ENCODE data around the gene NR2E3. TPM values are rescaled to one million over a fixed set of nuclear protein-coding genes. Genes with fewer than 3 reads are reported as not detected.

NR2E3 gene
- total and polyA plus RNA-seq, 5 donors from 2014 or later = 0.10 to 0.32 TPM; not detected in 3

GRCh38 chr15:71806452-71806931, 3.9 kb upstream of the NR2E3 start:
- H3K27me3 Mint-ChIP-seq = peaks cover 6% of the 10 kb centered on the region
- H3K36me3 ChIP-seq (ENCODE audit: control insufficient read depth, insufficient read depth, low read length) = no peaks in the 10 kb centered on the region
- H3K9me3 Mint-ChIP-seq = no peaks in the 10 kb centered on the region
- no peak for DNase-seq
- H3K4me1 Mint-ChIP-seq = no peaks in the 10 kb centered on the region
- H3K4me1 ChIP-seq (ENCODE audit: control insufficient read depth, insufficient read depth, low read length, poor library complexity, severe bottlenecking) = no peaks in the 10 kb centered on the region
- H3K27me3 ChIP-seq (ENCODE audit: control insufficient read depth, insufficient read depth, low read length) = no peaks in the 10 kb centered on the region
- H3K4me3 ChIP-seq (ENCODE audit: low read depth, low read length) = no peak overlapping the region
- H3K27ac ChIP-seq (ENCODE audit: insufficient read depth, low read length, poor library complexity, severe bottlenecking) = no peak overlapping the region
- H3K4me3 Mint-ChIP-seq = no peak overlapping the region
- H3K9me3 ChIP-seq (ENCODE audit: control insufficient read depth in 2 of 2, low read length in 2 of 2) = no peaks in the 10 kb centered on the region
- H3K27ac Mint-ChIP-seq = no peak overlapping the region
- no peak for ATAC-seq (ENCODE audit: low read depth in 2 of 2)
- no peaks in the 10 kb centered on the region for H3K36me3 Mint-ChIP-seq

GRCh38 chr15:71807125-71807629, 3.2 kb upstream of the NR2E3 start:
- no peaks in the 10 kb centered on the region for H3K36me3 Mint-ChIP-seq
- DNase-seq (no peak), ATAC-seq (ENCODE audit: low read depth in 2 of 2) (no peak)
- Histone ChIP-seq H3K27me3 (ENCODE audit: control insufficient read depth, insufficient read depth, low read length) (no peaks in the 10 kb centered on the region), H3K27ac (ENCODE audit: insufficient read depth, low read length, poor library complexity, severe bottlenecking) (no peak overlapping the region), H3K36me3 (ENCODE audit: control insufficient read depth, insufficient read depth, low read length) (no peaks in the 10 kb centered on the region), H3K9me3 (ENCODE audit: control insufficient read depth in 2 of 2, low read length in 2 of 2) (no peaks in the 10 kb centered on the region), H3K4me3 (ENCODE audit: low read depth, low read length) (no peak overlapping the region), H3K4me1 (ENCODE audit: control insufficient read depth, insufficient read depth, low read length, poor library complexity, severe bottlenecking) (no peaks in the 10 kb centered on the region)
- no peak overlapping the region for H3K27ac Mint-ChIP-seq
- H3K9me3 Mint-ChIP-seq = no peaks in the 10 kb centered on the region
- no peak overlapping the region for H3K4me3 Mint-ChIP-seq
- peaks cover 5% of the 10 kb centered on the region for H3K27me3 Mint-ChIP-seq
- no peaks in the 10 kb centered on the region for H3K4me1 Mint-ChIP-seq

GRCh38 chr15:71807691-71808091, 2.7 kb upstream of the NR2E3 start:
- Mint-ChIP-seq H3K9me3 (no peaks in the 10 kb centered on the region), H3K4me3 (no peak overlapping the region), H3K27ac (no peak overlapping the region), H3K36me3 (no peaks in the 10 kb centered on the region), H3K27me3 (peaks cover 3% of the 10 kb centered on the region), H3K4me1 (no peaks in the 10 kb centered on the region)
- Histone ChIP-seq H3K4me1 (ENCODE audit: control insufficient read depth, insufficient read depth, low read length, poor library complexity, severe bottlenecking) (no peaks in the 10 kb centered on the region), H3K9me3 (ENCODE audit: control insufficient read depth in 2 of 2, low read length in 2 of 2) (no peaks in the 10 kb centered on the region), H3K27ac (ENCODE audit: insufficient read depth, low read length, poor library complexity, severe bottlenecking) (no peak overlapping the region), H3K4me3 (ENCODE audit: low read depth, low read length) (no peak overlapping the region), H3K27me3 (ENCODE audit: control insufficient read depth, insufficient read depth, low read length) (no peaks in the 10 kb centered on the region), H3K36me3 (ENCODE audit: control insufficient read depth, insufficient read depth, low read length) (no peaks in the 10 kb centered on the region)
- ATAC-seq (ENCODE audit: low read depth in 2 of 2) (no peak), DNase-seq (no peak)

GRCh38 chr15:71808311-71809020, 1.9 kb upstream of the NR2E3 start:
- Mint-ChIP-seq H3K27ac (no peak overlapping the region), H3K27me3 (no peaks in the 10 kb centered on the region), H3K4me1 (no peaks in the 10 kb centered on the region), H3K4me3 (no peak overlapping the region), H3K36me3 (no peaks in the 10 kb centered on the region), H3K9me3 (no peaks in the 10 kb centered on the region)
- no peaks in the 10 kb centered on the region for H3K36me3 ChIP-seq (ENCODE audit: control insufficient read depth, insufficient read depth, low read length)
- H3K4me3 ChIP-seq (ENCODE audit: low read depth, low read length) = no peak overlapping the region
- H3K27me3 ChIP-seq (ENCODE audit: control insufficient read depth, insufficient read depth, low read length) = no peaks in the 10 kb centered on the region
- H3K4me1 ChIP-seq (ENCODE audit: control insufficient read depth, insufficient read depth, low read length, poor library complexity, severe bottlenecking) = no peaks in the 10 kb centered on the region
- no peak for DNase-seq
- no peak for ATAC-seq (ENCODE audit: low read depth in 2 of 2)
- H3K9me3 ChIP-seq (ENCODE audit: control insufficient read depth in 2 of 2, low read length in 2 of 2) = no peaks in the 10 kb centered on the region
- no peak overlapping the region for H3K27ac ChIP-seq (ENCODE audit: insufficient read depth, low read length, poor library complexity, severe bottlenecking)

- Histone ChIP-seq H3K27me3 (ENCODE audit: control insufficient read depth, insufficient read depth, low read length) (no peaks in the 10 kb centered on the region), H3K4me1 (ENCODE audit: control insufficient read depth, insufficient read depth, low read length, poor library complexity, severe bottlenecking) (no peaks in the 10 kb centered on the region), H3K27ac (ENCODE audit: insufficient read depth, low read length, poor library complexity, severe bottlenecking) (no peak overlapping the region), H3K9me3 (ENCODE audit: control insufficient read depth in 2 of 2, low read length in 2 of 2) (no peaks in the 10 kb centered on the region), H3K4me3 (ENCODE audit: low read depth, low read length) (no peak overlapping the region), H3K36me3 (ENCODE audit: control insufficient read depth, insufficient read depth, low read length) (no peaks in the 10 kb centered on the region)
- H3K36me3 Mint-ChIP-seq = no peaks in the 10 kb centered on the region
- H3K9me3 Mint-ChIP-seq = no peaks in the 10 kb centered on the region
- no peaks in the 10 kb centered on the region for H3K4me1 Mint-ChIP-seq
- no peak overlapping the region for H3K4me3 Mint-ChIP-seq
- no peak for ATAC-seq (ENCODE audit: low read depth in 2 of 2)
- H3K27ac Mint-ChIP-seq = no peak overlapping the region
- no peak for DNase-seq
- H3K27me3 Mint-ChIP-seq = no peaks in the 10 kb centered on the region
These were observed 1.0 kb upstream of the NR2E3 start for GRCh38 chr15:71809346-71809745.

- DNase-seq = no peak
- peaks cover 0 to 1% (median 0%) of the 10 kb centered on the region in 7 donors for H3K9me3 Mint-ChIP-seq
- no peaks in the 10 kb centered on the region for H3K27me3 ChIP-seq (ENCODE audit: control insufficient read depth, insufficient read depth, low read length)
- no peaks in the 10 kb centered on the region for H3K9me3 ChIP-seq (ENCODE audit: control insufficient read depth in 2 of 2, low read length in 2 of 2)
- H3K27ac ChIP-seq (ENCODE audit: insufficient read depth, low read length, poor library complexity, severe bottlenecking) = no peak overlapping the region
- no peaks in the 10 kb centered on the region for H3K36me3 ChIP-seq (ENCODE audit: control insufficient read depth, insufficient read depth, low read length)
- ATAC-seq (ENCODE audit: low read depth in 2 of 2) = no peak
- H3K27me3 Mint-ChIP-seq = no peaks in the 10 kb centered on the region
- H3K4me3 ChIP-seq (ENCODE audit: low read depth, low read length) = no peak overlapping the region
- no peak overlapping the region for H3K27ac Mint-ChIP-seq
- H3K4me1 Mint-ChIP-seq = no peaks in the 10 kb centered on the region
- no peaks in the 10 kb centered on the region for H3K4me1 ChIP-seq (ENCODE audit: control insufficient read depth, insufficient read depth, low read length, poor library complexity, severe bottlenecking)
- no peak overlapping the region for H3K4me3 Mint-ChIP-seq
- no peaks in the 10 kb centered on the region for H3K36me3 Mint-ChIP-seq
These were observed 832 bp downstream of the NR2E3 start for GRCh38 chr15:71811036-71811736.

- DNase-seq (no peak), ATAC-seq (ENCODE audit: low read depth in 2 of 2) (no peak)
- Mint-ChIP-seq H3K4me3 (no peak overlapping the region), H3K27ac (no peak overlapping the region), H3K27me3 (no peaks in the 10 kb centered on the region), H3K36me3 (no peaks in the 10 kb centered on the region), H3K9me3 (peaks cover 0 to 1% (median 0%) of the 10 kb centered on the region in 7 donors), H3K4me1 (no peaks in the 10 kb centered on the region)
- Histone ChIP-seq H3K4me3 (ENCODE audit: low read depth, low read length) (no peak overlapping the region), H3K27ac (ENCODE audit: insufficient read depth, low read length, poor library complexity, severe bottlenecking) (no peak overlapping the region), H3K9me3 (ENCODE audit: control insufficient read depth in 2 of 2, low read length in 2 of 2) (no peaks in the 10 kb centered on the region), H3K36me3 (ENCODE audit: control insufficient read depth, insufficient read depth, low read length) (no peaks in the 10 kb centered on the region), H3K27me3 (ENCODE audit: control insufficient read depth, insufficient read depth, low read length) (no peaks in the 10 kb centered on the region), H3K4me1 (ENCODE audit: control insufficient read depth, insufficient read depth, low read length, poor library complexity, severe bottlenecking) (no peaks in the 10 kb centered on the region)
These were observed 1.7 kb downstream of the NR2E3 start for GRCh38 chr15:71811752-71812735.

All from CD4-positive, CD25-positive, alpha-beta regulatory T cell (primary cell).